Stimulated activated CD4-positive, alpha-beta T cell treated with anti-CD3 and anti-CD28 coated beads, TNF-alpha, amount 100 ng/mL, for 4 hours (primary cell): Measurements from ENCODE around the gene PDE8B.

Experiments used
- DNase-seq, 3 experiments: peaks; one replicate each; pipeline ENCODE4 v3.0.0-alpha.2; 2020; ENCODE audit warnings: low read depth in 3 of 3

PDE8B gene, protein sequence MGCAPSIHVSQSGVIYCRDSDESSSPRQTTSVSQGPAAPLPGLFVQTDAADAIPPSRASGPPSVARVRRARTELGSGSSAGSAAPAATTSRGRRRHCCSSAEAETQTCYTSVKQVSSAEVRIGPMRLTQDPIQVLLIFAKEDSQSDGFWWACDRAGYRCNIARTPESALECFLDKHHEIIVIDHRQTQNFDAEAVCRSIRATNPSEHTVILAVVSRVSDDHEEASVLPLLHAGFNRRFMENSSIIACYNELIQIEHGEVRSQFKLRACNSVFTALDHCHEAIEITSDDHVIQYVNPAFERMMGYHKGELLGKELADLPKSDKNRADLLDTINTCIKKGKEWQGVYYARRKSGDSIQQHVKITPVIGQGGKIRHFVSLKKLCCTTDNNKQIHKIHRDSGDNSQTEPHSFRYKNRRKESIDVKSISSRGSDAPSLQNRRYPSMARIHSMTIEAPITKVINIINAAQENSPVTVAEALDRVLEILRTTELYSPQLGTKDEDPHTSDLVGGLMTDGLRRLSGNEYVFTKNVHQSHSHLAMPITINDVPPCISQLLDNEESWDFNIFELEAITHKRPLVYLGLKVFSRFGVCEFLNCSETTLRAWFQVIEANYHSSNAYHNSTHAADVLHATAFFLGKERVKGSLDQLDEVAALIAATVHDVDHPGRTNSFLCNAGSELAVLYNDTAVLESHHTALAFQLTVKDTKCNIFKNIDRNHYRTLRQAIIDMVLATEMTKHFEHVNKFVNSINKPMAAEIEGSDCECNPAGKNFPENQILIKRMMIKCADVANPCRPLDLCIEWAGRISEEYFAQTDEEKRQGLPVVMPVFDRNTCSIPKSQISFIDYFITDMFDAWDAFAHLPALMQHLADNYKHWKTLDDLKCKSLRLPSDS

DNA sequence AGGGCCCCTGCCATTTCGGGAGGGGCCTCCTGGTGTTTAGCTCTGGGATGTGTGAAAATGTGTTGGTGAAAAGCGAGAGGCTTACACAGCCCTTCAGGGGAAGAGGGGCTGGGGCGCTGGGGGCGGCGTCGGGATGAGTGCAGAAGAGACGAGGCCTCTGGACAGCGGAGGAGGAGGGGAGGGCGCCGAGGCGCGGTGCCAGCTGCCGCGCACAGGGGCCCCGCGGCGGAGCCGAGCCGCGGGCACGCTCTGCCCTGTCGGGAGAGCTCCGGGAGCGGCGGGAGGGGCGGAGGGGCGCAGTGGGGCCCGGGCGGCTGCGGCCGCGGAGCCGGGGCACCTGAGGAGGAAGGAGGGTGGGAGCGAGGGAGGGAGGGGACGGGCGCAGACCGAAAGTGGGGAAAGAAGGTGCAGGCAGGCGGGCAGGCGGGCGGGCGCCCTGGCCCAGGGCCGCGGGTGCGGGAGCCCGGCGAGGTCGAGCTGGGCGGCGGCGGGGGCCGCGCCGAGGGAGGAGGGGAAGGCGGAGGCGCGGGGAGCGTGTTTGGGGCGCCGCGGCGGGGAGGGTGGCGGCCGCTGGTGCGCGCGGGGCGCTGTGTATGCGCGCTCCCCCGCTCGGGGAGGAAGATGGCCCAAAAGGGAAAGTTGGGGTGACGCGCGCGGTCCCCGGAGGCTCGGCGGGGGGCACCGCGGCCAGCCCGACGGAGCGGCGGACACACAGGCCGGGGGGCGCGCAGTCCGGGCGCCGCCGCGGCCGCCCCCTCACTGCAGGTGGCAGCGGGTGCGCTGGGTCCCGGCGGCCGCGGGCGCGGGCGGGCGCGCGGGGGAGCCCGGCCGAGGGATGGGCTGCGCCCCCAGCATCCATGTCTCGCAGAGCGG, at the start of gene PDE8B:
Gene PDE8B, plus strand, starts transcription at position 590 of the 873 bp plus-strand sequence. Its CDS starts 246 bp downstream, at position 836.
- no peak for DNase-seq

DNA sequence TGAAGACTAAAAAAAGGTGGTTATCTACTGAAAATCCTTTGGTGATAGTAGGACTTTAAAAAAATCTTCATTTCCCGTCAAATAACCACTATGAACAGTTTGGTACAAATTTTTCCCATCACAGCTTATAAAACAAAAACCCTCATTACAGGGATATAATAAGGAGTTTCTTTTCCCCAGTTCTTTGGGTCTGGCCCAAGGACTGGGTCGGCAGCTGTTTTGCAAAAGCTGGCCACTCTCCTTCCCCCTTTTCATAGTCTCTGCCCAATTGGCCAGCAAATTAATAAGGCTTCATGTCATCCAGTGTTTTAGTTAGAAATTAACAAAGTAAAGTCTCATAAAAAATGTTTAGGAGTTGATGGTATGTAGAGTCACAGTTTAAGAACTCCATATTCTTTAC, 47.0 kb upstream of the PDE8B start:
- DNase-seq = no peak

DNA sequence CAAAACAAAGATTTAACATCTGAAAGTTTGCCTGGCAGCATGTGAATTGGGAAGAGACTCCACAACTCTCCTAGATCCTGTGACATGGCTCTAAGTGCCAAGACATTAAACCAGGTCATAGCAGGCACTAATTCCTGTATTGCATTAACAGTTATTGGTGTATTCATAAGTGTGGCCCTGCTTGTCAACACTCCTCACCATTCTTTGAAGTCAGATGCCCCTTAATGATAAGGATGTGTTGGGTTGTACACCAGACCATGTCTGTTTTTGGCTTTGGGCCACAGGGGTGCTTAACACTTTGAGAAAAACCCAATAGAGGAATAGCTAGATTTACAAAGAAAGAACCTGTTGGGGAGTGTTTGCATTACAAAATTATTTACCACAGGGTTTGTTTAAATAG, 43.4 kb upstream of the PDE8B start:
- no peak for DNase-seq

DNA sequence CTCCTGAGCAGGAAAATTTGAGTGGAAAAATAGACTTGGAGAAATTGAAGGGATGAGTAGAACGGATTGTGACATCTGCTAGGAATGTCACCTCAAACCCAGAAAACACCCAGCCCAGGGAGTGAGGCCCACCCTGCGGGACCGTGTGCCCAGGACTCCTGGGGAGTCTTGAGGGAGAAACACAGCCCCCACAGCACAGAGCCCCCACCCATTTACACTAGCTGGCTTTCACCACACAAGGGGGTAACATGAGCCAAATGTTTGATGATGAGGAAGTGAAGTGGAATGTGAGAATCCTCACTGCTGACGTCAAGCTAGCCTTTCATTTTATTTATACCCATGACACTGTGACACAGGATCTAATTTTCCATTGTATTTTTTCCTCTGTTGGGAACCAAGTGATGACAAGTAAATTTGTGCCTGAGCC, 42.8 kb upstream of the PDE8B start:
- DNase-seq = no peak

DNA sequence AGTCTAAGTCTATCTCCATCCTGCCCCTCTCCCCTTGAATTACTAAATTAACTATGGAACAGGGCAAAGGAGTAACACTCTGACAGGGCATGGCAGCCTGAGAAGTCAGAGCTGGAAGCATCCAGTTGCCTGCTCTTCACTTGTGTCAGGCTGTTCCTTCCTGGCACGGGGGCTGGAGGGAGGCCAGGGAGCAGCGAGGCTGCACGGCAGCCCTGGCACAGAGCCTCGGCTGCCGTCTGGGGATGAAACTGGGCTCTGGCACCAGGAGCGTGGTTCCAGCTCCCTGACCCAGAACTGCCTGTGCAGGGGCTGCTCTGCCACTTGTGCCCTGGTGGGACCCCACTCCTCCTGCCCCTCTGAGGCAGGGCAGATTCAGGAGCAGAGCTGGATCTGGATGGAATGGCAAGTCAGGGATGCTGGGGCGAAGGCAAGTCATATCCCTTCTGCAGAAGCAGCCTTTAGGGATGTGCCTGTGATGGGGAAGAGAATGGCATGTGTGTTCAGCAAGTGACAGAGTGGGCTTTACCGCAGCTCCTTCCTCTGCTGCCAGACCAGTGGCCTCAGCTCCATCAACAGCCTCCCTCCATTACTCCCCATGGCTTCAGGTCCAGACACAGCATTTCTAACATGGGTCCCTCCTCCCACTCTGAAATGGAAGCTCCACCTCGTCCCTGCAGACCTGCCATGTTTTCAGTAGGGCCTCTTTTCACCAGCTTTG, 42.2 kb upstream of the PDE8B start:
- no peak for DNase-seq

DNA sequence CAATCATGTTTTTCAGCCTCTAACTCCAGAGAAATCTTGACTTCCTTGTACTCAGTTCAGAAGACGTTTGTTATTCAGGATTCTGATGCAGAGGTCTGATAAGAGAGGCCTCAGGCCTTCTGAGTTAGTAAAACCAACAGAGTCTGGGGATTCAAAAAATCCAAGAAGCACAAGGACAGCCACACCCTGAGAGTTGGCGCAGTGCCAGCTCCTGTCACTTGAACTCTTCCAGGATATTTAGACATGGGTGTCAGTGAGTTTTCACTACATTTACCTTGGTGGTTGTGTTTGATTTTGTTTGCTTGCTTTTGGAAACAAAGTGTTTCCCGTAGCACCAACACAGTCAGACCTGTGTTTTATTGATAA, 41.6 kb upstream of the PDE8B start:
- DNase-seq = no peak

DNA sequence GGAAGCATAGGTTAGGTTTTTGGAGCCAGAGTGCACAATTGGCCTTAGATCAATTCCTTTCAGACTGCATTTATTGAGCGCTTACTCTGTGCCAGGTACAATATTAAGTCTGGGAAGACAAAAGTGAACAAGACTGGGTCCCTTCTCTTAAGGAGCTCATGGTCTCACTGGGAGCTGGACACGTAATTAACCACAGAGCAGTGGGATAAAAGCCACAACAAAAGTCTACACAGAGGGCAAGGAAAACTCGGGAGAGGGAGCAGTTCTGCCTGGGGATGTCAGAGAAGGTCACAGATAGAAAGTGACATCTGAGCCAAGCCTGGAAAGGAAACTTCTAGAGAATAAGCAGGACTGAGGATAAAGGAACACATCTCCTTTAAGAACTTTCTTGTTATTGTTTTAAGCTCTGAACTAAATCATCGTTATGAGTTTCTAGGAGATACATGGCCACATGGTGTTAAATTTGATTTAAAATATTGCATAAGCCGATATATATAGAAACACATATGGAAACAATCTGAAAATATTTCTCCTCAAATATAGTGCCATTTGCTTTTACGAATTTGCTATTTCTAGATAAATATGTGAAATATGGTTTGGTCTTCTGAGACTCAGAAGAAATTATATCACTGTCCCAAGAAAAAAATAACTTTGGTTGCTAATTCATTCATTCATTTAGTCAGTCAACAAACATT, 40.1 kb upstream of the PDE8B start:
- DNase-seq = no peak

DNA sequence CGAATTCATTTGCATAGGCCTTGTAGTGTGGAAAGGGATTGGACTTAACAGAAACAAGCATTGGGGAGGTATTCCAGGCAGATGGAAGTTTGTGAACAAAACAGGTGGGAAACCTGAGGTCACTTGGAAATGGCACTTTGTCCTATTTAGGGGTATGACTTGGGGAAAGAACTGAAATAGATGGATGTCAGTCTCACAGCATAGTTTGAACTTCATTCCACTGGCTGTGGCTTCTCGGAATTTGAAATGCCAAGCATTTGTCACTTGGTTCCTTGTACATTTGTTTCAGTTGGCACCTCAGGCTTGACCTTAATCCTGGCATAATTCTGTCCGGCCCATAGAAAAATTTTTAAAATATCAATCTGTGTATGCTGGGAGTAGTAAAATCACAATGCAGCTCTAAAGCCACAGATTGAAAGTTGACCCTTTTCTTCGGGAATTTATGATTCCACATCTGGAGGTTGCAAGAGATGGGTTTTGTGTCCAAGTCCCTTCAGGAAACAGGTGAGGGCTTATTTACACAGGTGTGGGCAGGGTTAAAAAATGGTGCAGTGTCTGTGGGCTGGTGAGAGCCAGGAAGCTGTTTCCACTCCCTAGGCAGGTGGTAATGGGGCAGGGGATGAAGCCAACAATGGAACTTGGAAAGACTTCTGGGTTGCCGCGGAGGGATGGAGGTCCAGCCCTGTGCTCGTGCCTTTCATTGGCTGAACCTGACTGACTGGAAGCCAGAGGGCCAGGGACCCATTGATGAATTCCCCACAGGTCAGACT, 39.2 kb upstream of the PDE8B start:
- no peak for DNase-seq

DNA sequence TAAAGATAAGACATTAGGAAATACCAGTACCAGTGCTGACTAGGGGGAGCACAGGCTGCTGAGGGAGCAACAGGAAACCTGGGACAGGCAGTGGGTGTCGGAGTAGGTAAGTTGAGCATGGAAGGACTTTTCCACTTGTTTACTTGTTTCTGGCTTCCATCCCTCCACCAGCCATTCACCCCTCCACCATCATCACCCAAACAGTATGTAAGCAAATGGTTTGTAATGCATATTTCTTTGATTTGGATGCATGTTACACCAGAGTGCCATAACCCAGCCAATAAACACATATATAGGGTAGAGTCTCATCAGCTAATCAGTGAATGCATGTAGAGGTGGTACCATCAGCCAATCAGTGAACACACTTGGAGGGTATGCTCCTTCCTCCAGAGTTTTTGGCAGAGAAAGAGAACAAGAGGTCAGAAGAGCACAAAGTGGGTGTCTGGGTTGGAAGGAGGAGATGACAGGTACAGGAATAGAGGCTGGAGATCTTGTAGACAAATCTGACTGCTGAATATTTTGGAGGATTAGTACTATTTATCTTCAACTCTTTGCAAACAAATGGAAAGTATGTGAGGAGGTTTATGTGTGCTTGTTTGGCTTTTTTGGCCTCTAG, 37.7 kb upstream of the PDE8B start:
- no peak for DNase-seq

DNA sequence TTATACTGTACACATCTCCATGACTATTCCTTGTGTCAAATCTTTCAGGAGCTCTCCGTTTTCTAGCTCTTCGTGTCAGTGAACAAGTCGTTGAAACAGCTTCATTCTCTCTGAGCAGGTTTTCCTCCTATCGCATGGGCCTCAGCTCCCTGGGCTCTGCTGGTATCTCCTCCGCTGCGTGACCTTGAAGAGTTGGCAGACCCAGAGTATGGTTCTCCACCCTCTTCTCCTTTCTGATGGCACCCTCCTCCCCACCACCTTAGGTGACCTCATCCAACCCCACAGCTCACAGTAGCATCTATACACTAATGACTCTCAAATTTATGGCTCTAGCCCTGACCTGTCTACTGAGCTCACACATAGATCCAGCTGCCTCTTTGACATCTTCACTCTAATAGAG, 36.0 kb upstream of the PDE8B start:
- no peak for DNase-seq

DNA sequence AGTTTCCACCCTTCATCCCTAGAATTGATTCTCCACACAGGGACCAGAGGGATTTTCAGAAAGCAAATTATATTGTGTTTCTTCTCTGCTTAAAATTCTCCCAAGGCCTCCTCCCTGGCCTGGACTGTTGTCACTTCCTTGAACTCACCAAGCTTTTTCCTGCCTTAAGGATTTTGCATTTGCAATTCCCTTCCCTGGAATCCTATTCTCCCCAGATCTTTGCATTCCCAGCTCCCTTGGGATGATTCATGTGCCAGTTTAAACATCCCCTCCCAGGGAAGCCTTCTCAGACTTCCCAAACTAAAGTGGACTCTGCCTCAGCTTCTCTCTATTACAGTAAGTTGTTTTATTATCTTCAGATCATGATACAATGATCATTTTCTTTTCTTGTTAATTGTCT, 35.2 kb upstream of the PDE8B start:
- DNase-seq = no peak

DNA sequence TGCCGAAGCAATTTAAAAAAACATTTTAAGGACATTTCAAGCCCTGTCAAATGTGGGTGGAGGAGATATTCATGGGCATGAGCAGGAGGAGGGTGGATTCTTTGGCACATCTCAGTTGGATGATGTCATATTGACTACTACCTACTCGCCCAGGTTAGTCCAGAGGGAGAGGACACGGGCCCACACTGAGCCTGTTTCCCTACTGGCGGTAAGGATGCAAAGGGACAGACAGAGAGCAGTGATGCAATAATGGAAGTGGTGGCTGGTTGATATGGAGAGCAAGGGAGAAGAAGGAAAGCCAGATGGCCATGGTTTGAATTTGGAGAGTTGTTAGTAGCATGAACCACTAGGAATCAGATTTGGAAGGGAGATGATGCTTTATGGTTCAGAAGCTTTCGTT, 34.1 kb upstream of the PDE8B start:
- no peak for DNase-seq

DNA sequence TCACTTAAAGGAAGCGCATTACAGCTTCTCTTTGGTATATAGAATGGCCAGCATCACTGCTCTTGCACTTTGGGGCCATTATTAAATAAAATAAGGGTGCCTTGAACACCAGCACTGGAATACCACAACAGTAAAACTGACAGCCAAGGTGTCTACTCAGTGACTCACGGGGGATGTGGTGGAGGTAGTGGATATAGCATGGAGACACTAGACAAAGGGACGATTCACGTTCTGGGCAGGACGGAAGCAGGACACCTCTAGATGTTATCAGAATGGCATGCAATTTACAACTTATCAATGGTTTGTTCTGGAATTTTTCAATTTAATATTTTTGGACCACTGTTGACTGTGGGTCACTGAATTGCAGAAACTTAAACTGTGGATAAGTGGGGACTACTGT, 32.9 kb upstream of the PDE8B start:
- no peak for DNase-seq

DNA sequence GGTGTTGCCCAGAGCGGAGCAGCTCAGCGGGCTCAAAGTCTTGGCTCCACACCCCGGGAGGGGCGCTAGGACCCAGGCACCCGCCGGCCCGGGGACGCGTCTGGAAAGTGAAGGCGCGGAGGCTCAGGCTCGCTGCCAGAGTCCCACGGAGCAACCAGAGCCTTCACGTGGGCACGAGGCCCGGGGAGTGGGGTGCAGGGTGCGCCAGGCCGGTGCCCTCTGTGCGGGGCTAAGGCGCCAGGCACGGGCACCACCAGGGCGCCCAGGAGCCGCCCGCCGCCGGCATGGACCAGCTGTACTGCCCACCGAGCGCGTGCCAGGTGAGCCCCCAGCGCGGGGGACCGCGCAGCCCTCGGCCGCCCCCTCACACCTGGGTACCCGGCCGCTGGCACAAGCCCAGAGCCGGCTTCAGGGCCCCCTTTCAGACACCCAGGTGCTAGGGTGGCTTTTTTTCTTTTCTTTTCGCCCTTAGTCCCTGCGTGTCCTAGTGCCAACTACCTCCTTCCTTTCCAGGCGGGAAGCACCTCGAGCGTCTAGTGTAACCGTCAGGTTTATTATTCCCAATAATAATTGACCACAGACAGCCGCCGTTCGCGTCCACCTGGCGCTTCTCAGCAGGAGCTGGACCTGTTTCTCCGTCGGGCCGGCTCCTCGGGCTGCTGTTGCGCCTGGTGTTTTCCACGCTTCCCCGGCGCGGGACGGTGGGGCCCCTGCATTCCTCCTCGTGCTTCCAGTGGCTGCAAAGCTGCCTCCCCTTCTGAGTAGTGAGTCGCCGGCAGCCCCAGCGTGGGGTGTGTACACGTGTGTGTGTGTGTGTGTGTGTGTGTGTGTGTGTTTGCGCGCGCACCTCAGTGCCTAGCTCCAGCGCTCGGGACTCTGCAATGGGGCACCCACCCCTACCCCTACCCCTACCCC, 30.1 kb upstream of the PDE8B start:
- no peak for DNase-seq

DNA sequence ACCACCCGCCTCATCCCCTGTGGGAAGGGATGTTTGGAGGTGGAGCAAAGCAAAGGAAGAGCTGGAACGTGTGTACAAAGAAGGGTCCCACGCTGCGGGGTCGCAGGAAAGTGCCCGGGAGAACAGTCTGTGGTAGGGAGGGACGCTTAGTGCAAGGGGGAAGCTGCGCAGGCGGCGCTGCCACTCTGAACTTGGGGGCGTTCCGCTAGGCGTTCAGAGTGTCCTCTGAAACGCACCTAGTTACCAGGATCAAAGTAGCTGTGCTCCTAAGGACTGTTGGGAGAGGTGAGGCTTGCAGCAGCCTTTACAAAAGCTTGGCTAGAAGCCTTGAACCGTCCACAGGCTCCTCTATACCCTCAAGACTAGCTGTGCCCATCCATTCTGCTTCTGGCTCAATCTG, 29.3 kb upstream of the PDE8B start:
- DNase-seq = no peak

DNA sequence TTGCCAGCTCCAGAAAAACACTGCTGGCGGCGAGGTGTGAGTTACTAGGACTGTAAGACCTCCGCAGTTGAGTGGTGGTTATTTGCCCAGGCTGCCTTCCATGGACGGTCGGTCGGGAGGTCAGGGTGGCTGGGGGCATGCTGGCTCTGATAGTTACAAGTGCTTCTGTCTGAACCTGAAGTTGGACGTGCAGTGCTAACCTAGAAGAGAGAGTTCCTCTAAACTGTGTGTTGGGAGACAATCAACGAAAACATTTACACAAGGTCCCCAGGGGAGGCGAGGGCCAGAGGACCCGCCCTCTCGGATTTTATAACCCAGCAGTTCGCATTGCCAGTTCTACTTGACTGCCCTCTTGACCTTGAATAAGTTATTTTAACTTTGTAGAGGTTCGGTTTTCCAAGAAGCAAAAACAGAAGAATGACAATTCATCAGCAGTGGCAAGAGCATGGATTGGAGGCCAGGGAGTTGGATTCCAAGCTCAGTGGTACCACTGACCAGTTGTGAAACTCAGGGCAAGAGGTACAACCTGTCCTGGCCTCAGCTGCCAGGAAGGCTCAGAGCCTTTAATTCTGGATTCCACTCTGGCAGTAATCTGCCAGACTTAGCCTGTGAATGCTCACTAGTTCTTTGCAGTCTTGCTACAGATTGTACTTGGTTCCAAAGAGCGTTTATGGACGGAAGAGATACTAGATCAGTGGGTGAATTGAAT, 28.7 kb upstream of the PDE8B start:
- DNase-seq = no peak

DNA sequence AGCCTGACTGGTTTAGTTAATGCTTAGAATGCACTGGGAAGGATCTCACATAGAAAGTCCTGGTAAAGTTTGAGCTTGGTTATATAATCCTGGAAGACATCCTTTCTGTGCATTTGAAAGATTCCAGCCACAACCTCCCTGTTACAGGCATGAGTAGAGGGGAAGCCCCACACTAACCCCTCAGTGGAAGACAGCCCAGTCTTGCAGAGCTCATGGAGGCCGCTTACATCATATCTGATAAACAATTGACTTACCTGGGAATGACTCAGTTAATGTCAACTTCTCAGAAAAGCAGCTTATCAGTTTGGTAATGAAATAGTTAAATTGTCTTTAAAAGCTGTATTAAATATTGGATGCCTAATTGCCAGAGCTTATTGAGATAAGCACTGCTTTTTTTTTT, 28.1 kb upstream of the PDE8B start:
- no peak for DNase-seq
